ENCODE data around the gene CALR.

The CALR gene

GRCh38 chr19:12983542-12984142 is 45.2 kb downstream of the CALR start:
- no peak for DNase-seq

GRCh38 chr19:12984143-12984627 is 45.8 kb downstream of the CALR start:
- no peak for DNase-seq

- DNase-seq, result no peak
These were observed 46.3 kb downstream of the CALR start for GRCh38 chr19:12984683-12985048.

- no peak for DNase-seq
These were observed 46.8 kb downstream of the CALR start for GRCh38 chr19:12985049-12985776.

GRCh38 chr19:12986726-12987125 is 48.3 kb downstream of the CALR start:
- DNase-seq, result no peak

GRCh38 chr19:12987190-12987589 is 48.8 kb downstream of the CALR start:
- DNase-seq, result no peak

- DNase-seq, result no peak
These were observed 49.4 kb downstream of the CALR start for GRCh38 chr19:12987781-12988180.

GRCh38 chr19:12990431-12990830 is 52.0 kb downstream of the CALR start:
- DNase-seq, result no peak

GRCh38 chr19:12990853-12991252 is 52.4 kb downstream of the CALR start:
- no peak for DNase-seq

GRCh38 chr19:12991296-12991695 is 52.9 kb downstream of the CALR start:
- no peak for DNase-seq

- DNase-seq, result no peak
These were observed 54.3 kb downstream of the CALR start for GRCh38 chr19:12992729-12993128.

GRCh38 chr19:12993562-12993961 is 55.2 kb downstream of the CALR start:
- DNase-seq, result no peak
